Muscle of arm (tissue), 12 donors: ENCODE data around the gene YRDC. TPM values are rescaled to one million over a fixed set of nuclear protein-coding genes. Genes with fewer than 3 reads are reported as not detected.
"Not testable (repeated sequence)": the region's sequence is repeated elsewhere in the genome, so short reads cannot be mapped to it uniquely, and the experiment has no call there.

Experiments
- DNase-seq: peaks from one replicate; pipeline ENCODE4 v3.0.0-alpha.2; 2013
- polyA plus RNA-seq, 12 donors: library from polyadenylated mRNA; unstranded; fragments of 120-200 nt; gene quantifications; one replicate each; pipeline ENCODE4 v1.2.1, GENCODE V29; 2013; ENCODE audit not compliant: insufficient read length in 12 of 12

The YRDC gene
- polyA plus RNA-seq, 12 donors, result 5.3 to 11.9 (median 7.3) TPM; not detected in 1

GRCh38 chr1:37778654-37779053, 29.4 kb downstream of the YRDC start:
- no peak for DNase-seq

DNA sequence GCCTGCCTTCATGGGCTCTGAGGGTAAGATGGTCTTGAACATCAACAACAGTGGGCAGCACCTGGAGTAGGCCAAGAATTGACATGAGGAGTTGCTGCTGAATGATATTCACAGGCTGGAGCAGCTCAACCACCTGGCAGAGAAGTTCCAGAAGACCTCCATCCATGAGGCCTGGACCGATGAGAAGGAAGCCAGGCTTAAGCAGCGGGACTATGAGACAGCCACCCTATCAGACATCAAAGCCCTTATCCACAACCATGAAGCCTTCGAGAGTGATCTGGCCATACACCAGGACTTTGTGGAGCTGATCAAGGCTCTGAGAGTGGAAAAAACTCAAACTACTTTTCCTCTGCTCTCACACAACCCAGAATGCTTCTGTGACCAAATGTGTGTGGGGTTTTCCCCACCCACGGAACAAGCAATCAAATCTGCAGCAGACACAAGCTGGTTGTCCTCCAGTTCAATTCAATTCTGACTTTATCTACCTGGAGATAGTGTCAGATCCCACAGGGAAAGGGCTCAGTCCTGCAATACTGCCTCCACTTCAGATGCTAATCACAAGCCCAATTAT, 31.0 kb downstream of the YRDC start:
- no peak for DNase-seq

- DNase-seq, result not testable (repeated sequence)
Observed at GRCh38 chr1:37771440-37771839, 36.6 kb downstream of the YRDC start.

DNA sequence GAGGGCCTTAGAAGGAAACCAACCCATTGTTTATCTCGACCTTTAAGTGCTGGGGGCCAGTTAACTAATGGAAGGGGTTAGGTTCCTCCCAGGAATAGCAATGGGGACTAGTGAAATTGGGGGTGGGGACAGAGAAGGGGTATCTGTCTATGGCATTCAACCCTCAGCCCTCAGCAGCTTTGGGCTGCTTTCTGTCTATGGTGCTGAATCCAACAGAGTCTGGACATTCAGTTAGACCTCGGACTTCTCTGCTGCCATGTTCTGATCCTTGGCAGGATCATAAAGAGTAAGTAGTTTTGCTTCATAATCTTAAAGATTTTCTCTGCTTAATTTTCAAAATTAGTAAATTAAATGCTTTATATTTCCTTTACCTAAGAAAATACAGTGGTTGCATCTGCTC, 40.5 kb downstream of the YRDC start:
- DNase-seq, result no peak

GRCh38 chr1:37765916-37766664, 41.9 kb downstream of the YRDC start:
- DNase-seq, result no peak

DNA sequence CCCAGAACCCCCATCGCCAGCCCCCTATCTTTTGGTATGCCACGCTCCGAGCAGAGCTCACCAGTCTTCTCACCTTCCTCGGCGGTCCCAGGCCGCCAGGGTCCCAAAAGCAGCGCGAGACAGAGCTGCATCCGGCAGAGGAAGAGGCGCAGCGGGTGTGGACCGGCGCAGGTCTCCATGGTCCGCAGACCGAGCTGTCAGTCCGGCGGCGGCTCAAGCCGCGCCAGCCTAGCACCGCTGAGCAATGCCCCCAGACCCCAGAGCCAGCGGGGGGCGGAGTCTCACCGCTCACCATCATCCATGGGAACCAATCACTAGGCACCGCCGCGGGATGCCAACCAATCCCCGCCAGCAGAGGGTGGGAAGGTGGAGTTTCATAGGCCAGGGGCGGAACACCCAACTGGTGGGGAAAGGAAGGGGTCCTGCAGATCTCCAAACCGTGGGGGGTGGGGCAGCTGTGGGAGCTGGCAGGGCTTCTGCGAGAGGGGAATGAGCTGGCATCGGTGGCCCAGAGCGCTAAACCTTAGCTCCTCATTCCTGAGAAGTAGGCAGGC, 43.0 kb downstream of the YRDC start, which contains the start of gene EPHA10:
Gene EPHA10, minus strand, starts transcription at position 233 of the 554 bp plus-strand sequence. Its CDS starts 54 bp downstream, at position 179.
- no peak for DNase-seq

DNA sequence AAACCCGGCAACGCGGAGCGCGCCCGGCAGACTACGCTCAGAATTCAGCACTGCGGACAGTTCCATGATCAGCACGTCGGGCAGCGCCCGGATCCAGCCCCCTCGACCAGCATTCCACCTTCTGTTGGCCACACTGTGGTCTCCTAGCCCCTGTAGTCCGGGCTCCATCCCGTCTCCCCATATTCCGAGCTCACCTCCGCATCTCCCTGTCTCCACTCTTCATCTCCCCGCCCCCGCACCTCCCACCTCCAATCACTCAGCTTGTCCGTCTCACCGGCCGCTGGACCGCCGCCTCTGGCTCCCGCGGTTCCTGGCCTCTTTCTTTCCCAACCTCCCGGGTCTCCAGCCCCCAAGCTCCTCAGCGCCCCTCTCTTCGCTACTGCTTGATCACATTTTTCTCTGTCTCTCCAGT, 43.6 kb downstream of the YRDC start:
- peak; percentile 64 for DNase-seq

GRCh38 chr1:37763791-37764413, 44.1 kb downstream of the YRDC start:
- no peak for DNase-seq

- DNase-seq, result no peak
Observed at GRCh38 chr1:37762516-37762915, 45.5 kb downstream of the YRDC start.

DNA sequence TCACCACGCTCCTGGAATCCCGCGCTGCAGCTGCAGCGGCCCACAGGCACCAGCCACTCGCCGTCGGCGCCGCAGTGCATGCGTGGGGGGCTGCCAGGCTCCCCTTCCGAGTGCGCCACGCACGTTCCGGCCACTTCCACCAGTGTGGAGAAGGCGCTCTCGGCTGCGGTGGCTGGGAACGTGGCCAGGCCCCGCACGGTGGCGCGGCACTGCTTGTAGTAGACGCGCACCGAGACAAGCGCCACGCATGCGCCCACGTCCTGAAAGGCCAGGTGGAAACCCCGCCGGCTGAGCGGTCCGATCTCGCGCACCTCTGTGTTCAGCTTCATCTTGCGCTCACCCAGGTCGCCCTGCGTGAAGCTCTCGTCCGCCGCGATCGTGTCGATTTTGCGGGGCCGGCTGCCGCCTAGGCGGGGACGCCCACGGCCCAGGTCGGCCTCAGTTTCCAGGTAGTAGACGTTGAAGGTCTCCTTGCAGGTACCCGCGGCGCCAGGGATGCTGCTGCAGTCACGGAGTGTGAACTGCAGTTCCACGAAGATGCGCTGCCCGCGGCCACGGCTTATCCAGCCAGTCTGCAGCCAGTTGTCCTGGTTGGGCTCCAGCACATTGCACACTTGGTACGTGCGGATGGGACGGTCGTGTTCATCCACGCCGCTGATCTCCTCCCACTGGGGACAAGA, 46.5 kb downstream of the YRDC start:
- no peak for DNase-seq

GRCh38 chr1:37759451-37759850, 48.6 kb downstream of the YRDC start:
- DNase-seq, result no peak

GRCh38 chr1:37755951-37756560, 52.0 kb downstream of the YRDC start:
- DNase-seq, result no peak

DNA sequence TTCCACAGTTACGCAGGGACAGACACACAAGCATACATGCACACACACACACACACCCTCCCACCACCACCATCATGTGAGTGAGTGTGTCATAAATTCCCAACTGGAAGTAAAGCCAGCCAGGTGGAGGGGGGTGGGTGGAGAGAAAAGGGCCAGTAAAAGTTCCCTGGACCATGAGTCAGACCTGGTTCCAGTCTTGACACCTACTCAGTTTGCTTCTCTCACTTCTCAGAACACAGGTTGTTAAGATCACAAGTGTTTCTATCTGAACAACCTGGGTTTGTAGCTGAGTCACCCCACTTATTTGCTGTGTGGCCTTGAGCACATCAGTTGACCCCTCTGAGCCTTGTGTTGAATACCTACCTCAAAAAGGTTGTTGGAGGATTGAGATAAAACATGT, 52.7 kb downstream of the YRDC start:
- no peak for DNase-seq

- DNase-seq, result no peak
Observed at GRCh38 chr1:37753473-37754321, 54.3 kb downstream of the YRDC start.

Other genes starting within 250 kb of the YRDC start
- 100 to 1,000 TPM in 1 of 12 donors, 10 to 100 TPM in 10, not detected in 1; 45.6 to 104 (median 55.1) TPM for gene GNL2, start 212.3 kb downstream of the YRDC start, polyA plus RNA-seq
- gene RSPO1, start 173.3 kb downstream of the YRDC start, polyA plus RNA-seq, result 1 to 10 TPM in 2 of 12 donors, under 1 TPM in 1, not detected in 9; 0.70 to 8.2 (median 4.5) TPM
- gene CDCA8, start 115.7 kb downstream of the YRDC start, polyA plus RNA-seq, result 10 to 100 TPM in 5 of 12 donors, 1 to 10 TPM in 6, not detected in 1; 5.7 to 13.7 (median 8.9) TPM
- under 1 TPM in 6 of 12 donors, not detected in 6; 0.04 to 0.24 (median 0.11) TPM for gene EPHA10, start 43.1 kb downstream of the YRDC start, polyA plus RNA-seq
- 1 to 10 TPM in 10 of 12 donors, not detected in 2; 2.1 to 6.1 (median 3.0) TPM for gene MANEAL, start 14.4 kb downstream of the YRDC start, polyA plus RNA-seq
- 10 to 100 TPM in 11 of 12 donors, not detected in 1; 21.3 to 67.5 (median 31.9) TPM for gene C1orf122, start 418 bp downstream of the YRDC start, polyA plus RNA-seq
- gene MTF1, start 51.4 kb upstream of the YRDC start, polyA plus RNA-seq, result 10 to 100 TPM in 2 of 12 donors, 1 to 10 TPM in 9, not detected in 1; 5.3 to 12.8 (median 6.8) TPM
- 10 to 100 TPM in 6 of 12 donors, 1 to 10 TPM in 5, not detected in 1; 3.5 to 16.5 (median 10.2) TPM for gene INPP5B, start 138.8 kb upstream of the YRDC start, polyA plus RNA-seq
- 10 to 100 TPM in 11 of 12 donors, not detected in 1; 32.6 to 95.5 (median 60.7) TPM for gene SF3A3, start 181.8 kb upstream of the YRDC start, polyA plus RNA-seq
- 100 to 1,000 TPM in 6 of 12 donors, 10 to 100 TPM in 5, not detected in 1; 66.7 to 236 (median 115) TPM for gene FHL3, start 197.3 kb upstream of the YRDC start, polyA plus RNA-seq
- gene UTP11, start 204.5 kb upstream of the YRDC start, polyA plus RNA-seq, result 100 to 1,000 TPM in 8 of 12 donors, 10 to 100 TPM in 3, not detected in 1; 80.5 to 128 (median 105) TPM
- gene POU3F1, start 238.6 kb upstream of the YRDC start, polyA plus RNA-seq, result 1 to 10 TPM in 3 of 12 donors, under 1 TPM in 7, not detected in 2; 0.31 to 3.3 (median 0.72) TPM